IMR-90 (cell line): ENCODE measurements around the gene PCED1A. TPM values are rescaled to one million over a fixed set of nuclear protein-coding genes. Genes with fewer than 3 reads are reported as not detected.

Source experiments
- ATAC-seq: fragments of 200-7000 bp; cut with Tn5 transposase; 2 replicates; pipeline ENCODE4 v1.9.1; 2020; ENCODE audit warnings: low read depth, mild to moderate bottlenecking, moderate library complexity
- BruUV-seq: library from RNA; stranded (reverse); fragments of 400-500 nt; replicated peaks from 2 replicates; lab custom pipeline; 2021; lab: Mats Ljungman, UMichigan
- CTCF ChIA-PET: fragments of 300-600 bp; formaldehyde crosslinking; extraction: SDS; loops from one replicate; lab custom pipeline; 2021; ENCODE audit warnings: antibody characterized with exemption; lab: Yijun Ruan, JAX
- POLR2A ChIA-PET: fragments of 300-600 bp; sonication (Branson Sonifier 250); formaldehyde crosslinking; loops from one replicate; lab custom pipeline; 2022; ENCODE audit warnings: antibody characterized with exemption; ENCODE audit not compliant: unreplicated experiment; lab: Charles Lee
- DNase-seq: peaks from one replicate; pipeline ENCODE4 v3.0.0; 2013
- H2AFZ ChIP-seq: replicated peaks from 2 replicates; pipeline ENCODE3; 2013; ENCODE audit warnings: low read length, mild to moderate bottlenecking; ENCODE audit not compliant: poor library complexity
- H2AK5ac ChIP-seq: 2 replicates; pipeline ENCODE4 v1.6.1; 2013; ENCODE audit warnings: low read depth, low read length, inconsistent platforms
- H2AK9ac ChIP-seq: replicated peaks from 2 replicates; pipeline ENCODE3; 2013; ENCODE audit warnings: mild to moderate bottlenecking, low read depth, low read length, moderate library complexity; ENCODE audit not compliant: poor library complexity
- H2BK120ac ChIP-seq: 2 replicates; pipeline ENCODE4 v1.6.1; 2013; ENCODE audit warnings: low read depth, low read length, inconsistent platforms
- H2BK15ac ChIP-seq: 3 replicates; pipeline ENCODE4 v1.6.1; 2013; ENCODE audit warnings: low read depth, low read length, inconsistent platforms
- H2BK20ac ChIP-seq: 2 replicates; pipeline ENCODE4 v1.6.1; 2013; ENCODE audit warnings: low read depth, mild to moderate bottlenecking, inconsistent platforms, low read length, moderate library complexity
- H2BK5ac ChIP-seq: 2 replicates; pipeline ENCODE4 v1.6.1; 2013; ENCODE audit warnings: mild to moderate bottlenecking, low read depth, low read length, inconsistent platforms; ENCODE audit not compliant: poor library complexity, severe bottlenecking
- H3K14ac ChIP-seq: replicated peaks from 2 replicates; pipeline ENCODE4 v1.6.1; 2013; ENCODE audit warnings: low read depth, low read length, inconsistent platforms
- H3K18ac ChIP-seq: 2 replicates; pipeline ENCODE4 v1.6.1; 2013; ENCODE audit warnings: low read depth, low read length, control low read depth
- H3K23ac ChIP-seq: 2 replicates; pipeline ENCODE4 v1.6.1; 2013; ENCODE audit warnings: low read depth, low read length, inconsistent platforms
- H3K27ac ChIP-seq: 2 replicates; pipeline ENCODE4 v1.5.1; 2013; ENCODE audit warnings: mild to moderate bottlenecking, control low read depth, low read length; ENCODE audit not compliant: insufficient read depth
- H3K27me3 ChIP-seq: 2 replicates; pipeline ENCODE4 v1.6.1; 2013; ENCODE audit warnings: low read length; ENCODE audit not compliant: control insufficient read depth, insufficient read depth
- H3K36me3 ChIP-seq: 2 replicates; pipeline ENCODE4 v1.6.1; 2013; ENCODE audit warnings: low read length, mixed read lengths; ENCODE audit not compliant: control insufficient read depth, insufficient read depth
- H3K4ac ChIP-seq: 2 replicates; pipeline ENCODE4 v1.6.1; 2013; ENCODE audit warnings: low read depth, low read length, inconsistent platforms
- H3K4me1 ChIP-seq: 2 replicates; pipeline ENCODE4 v1.6.1; 2013; ENCODE audit warnings: low read length, mixed read lengths; ENCODE audit not compliant: control insufficient read depth, insufficient read depth
- H3K4me2 ChIP-seq: 2 replicates; pipeline ENCODE4 v1.6.1; 2013; ENCODE audit warnings: low read depth, mild to moderate bottlenecking, control low read depth, low read length, moderate library complexity
- H3K4me3 ChIP-seq: 2 replicates; pipeline ENCODE4 v1.5.1; 2013; ENCODE audit warnings: low read depth, mild to moderate bottlenecking, control low read depth, low read length, moderate library complexity; ENCODE audit not compliant: insufficient read depth
- H3K56ac ChIP-seq: 2 replicates; pipeline ENCODE4 v1.6.1; 2013; ENCODE audit warnings: low read length, inconsistent platforms; ENCODE audit not compliant: insufficient read depth; ENCODE audit errors: extremely low read depth
- H3K79me1 ChIP-seq, 2 experiments: 2 replicates each; pipeline ENCODE4 v1.6.1; 2013; ENCODE audit warnings: low read length in 2 of 2, inconsistent platforms in 1 of 2, low read depth in 1 of 2
- H3K9ac ChIP-seq: 2 replicates; pipeline ENCODE4 v1.6.1; 2013; ENCODE audit warnings: low read depth, low read length, control low read depth
- H3K9me1 ChIP-seq: 2 replicates; pipeline ENCODE4 v1.6.1; 2013; ENCODE audit warnings: low read length, inconsistent platforms; ENCODE audit not compliant: insufficient read depth
- H3K9me3 ChIP-seq: 2 replicates; pipeline ENCODE4 v1.6.1; 2013; ENCODE audit warnings: low read length; ENCODE audit not compliant: control insufficient read depth, insufficient read depth
- H4K20me1 ChIP-seq: 2 replicates; pipeline ENCODE4 v1.6.1; 2013; ENCODE audit warnings: low read length, inconsistent platforms; ENCODE audit not compliant: insufficient read depth
- H4K5ac ChIP-seq: 2 replicates; pipeline ENCODE4 v1.6.1; 2013; ENCODE audit warnings: mild to moderate bottlenecking, low read depth, low read length, control low read depth
- H4K8ac ChIP-seq, 2 experiments: 2 replicates each; pipeline ENCODE4 v1.6.1; 2013; ENCODE audit warnings: low read depth in 2 of 2, low read length in 2 of 2, control low read depth in 1 of 2, inconsistent platforms in 1 of 2
- H4K91ac ChIP-seq: 2 replicates; pipeline ENCODE4 v1.6.1; 2013; ENCODE audit warnings: low read depth, low read length, inconsistent platforms; ENCODE audit not compliant: insufficient read depth
- BHLHE40 ChIP-seq: fragments of 150-350 bp; IDR thresholded peaks from 2 replicates; pipeline ENCODE4 v1.6.1; 2016; ENCODE audit warnings: mild to moderate bottlenecking, low read depth, low read length
- WGBS, 2 experiments: methylation state at CpG; one replicate each; pipeline versions ENCODE4 v1.1.5 to v1.1.7; 2013; ENCODE audit warnings: missing lambda C conversion rate in 2 of 2; ENCODE audit not compliant: insufficient read length in 1 of 2; ENCODE audit errors: extremely low coverage in 2 of 2; 5-methylcytosine and 5-hydroxymethylcytosine counted together
- dilution Hi-C: fragments of 300-500 bp; cut with HindIII; formaldehyde crosslinking; loops from one replicate; pipeline ENCODE4 v1.14.3; 2018; ENCODE audit warnings: low sequenced_read_pairs; ENCODE audit not compliant: unreplicated experiment
- in situ Hi-C: fragments of 300-500 bp; cut with MboI; formaldehyde crosslinking; loops from 3 replicates; pipeline ENCODE4 v1.14.3; 2019; ENCODE audit warnings: low sequenced_read_pairs, inconsistent platforms, mixed read lengths
- intact Hi-C: fragments of 100-400 bp; cut with micrococcal nuclease; formaldehyde crosslinking; loops from 2 replicates; pipeline ENCODE4 v1.10.0; 2022
- polyA plus RNA-seq, 3 experiments: library from polyadenylated mRNA; depleted of rRNA; stranded (reverse); fragments of >200 nt; gene quantifications; 2 replicates each; pipeline ENCODE4 v1.2.3, GENCODE V29; 2012; ENCODE audit warnings: low replicate concordance in 1 of 3
- total RNA-seq: library from RNA; depleted of rRNA; stranded (reverse); fragments of >200 nt; gene quantifications from 2 replicates; pipeline ENCODE4 v1.2.3, GENCODE V29; 2012

PCED1A gene
- total and polyA plus RNA-seq, 2 of the 4 experiments (the other 2 are of a cell fraction), result 9.7 to 33.4 TPM

GRCh38 chr20:2796011-2796660 is 44.3 kb downstream of the PCED1A start:
- H3K4ac ChIP-seq, result no peak overlapping the region
- no peak overlapping the region for H4K91ac ChIP-seq
- H3K4me1 ChIP-seq, result no peaks in the 10 kb centered on the region; the same call in 1 of the 2 replicates
- dilution Hi-C loops (no loop called here), in situ Hi-C loops (no loop called here), intact Hi-C loops (no loop called here)
- H2BK120ac ChIP-seq, result no peak overlapping the region
- no peaks in the 10 kb centered on the region; the same call in 1 of the 2 replicates for H3K36me3 ChIP-seq
- no peak for TF ChIP-seq BHLHE40
- no peaks in the 10 kb centered on the region for H4K20me1 ChIP-seq
- POLR2A ChIA-PET, result interaction anchor here (0.5 kb wide), 1 partner anchor 9 kb away, joined by 3 read pairs; no protein-coding TSS in a partner anchor
- H3K4me3 ChIP-seq, result no peak overlapping the region
- no peak overlapping the region for H3K14ac ChIP-seq
- H2BK15ac ChIP-seq, result no peak overlapping the region
- CTCF ChIA-PET, result interaction anchor here (0.6 kb wide), 1 partner anchor 16 kb away, joined by 3 read pairs; no protein-coding TSS in a partner anchor
- no peak overlapping the region for H2AK9ac ChIP-seq
- H2AK5ac ChIP-seq, result no peak overlapping the region
- no peaks in the 10 kb centered on the region for H3K9me1 ChIP-seq
- no peak overlapping the region for H3K27ac ChIP-seq
- WGBS, 2 experiments, result 98% methylated on average over 7 of the region's 20 CpGs; no CpG with 5 or more reads in 1 of the 2 experiments
- no TSS peak for BruUV-seq
- H3K56ac ChIP-seq, result no peak overlapping the region
- H3K27me3 ChIP-seq, result peaks cover 40% of the 10 kb centered on the region
- no peak overlapping the region for H3K4me2 ChIP-seq
- H4K5ac ChIP-seq, result no peak overlapping the region
- no peak overlapping the region for H3K23ac ChIP-seq
- H2BK5ac ChIP-seq, result no peak overlapping the region
- 0 out of 2 replicates have a peak, but pooled peaks cover 2% of the 10 kb centered on the region for H3K9me3 ChIP-seq
- H4K8ac ChIP-seq, result no peak overlapping the region
- no peak overlapping the region for H2AFZ ChIP-seq
- DNase-seq (no peak), ATAC-seq (no peak)
- no peaks in the 10 kb centered on the region for H3K79me1 ChIP-seq
- H2BK20ac ChIP-seq, result no peak overlapping the region
- H3K18ac ChIP-seq, result no peak overlapping the region
- no peak overlapping the region for H3K9ac ChIP-seq
